A549 (cell line): ENCODE measurements around the gene ERMAP.
"Not testable (repeated sequence)": the region's sequence is repeated elsewhere in the genome, so short reads cannot be mapped to it uniquely, and the experiment has no call there.

Source experiments
- BCL3 ChIP-seq: fragments of >200 bp; sonication (Bioruptor Twin); formaldehyde crosslinking; IDR thresholded peaks from 3 replicates; pipeline ENCODE4 v1.6.1; 2016
- BHLHE40 ChIP-seq: IDR thresholded peaks from 2 replicates; pipeline ENCODE4 v1.6.1; 2012; ENCODE audit warnings: low read depth, low read length, inconsistent platforms
- CEBPB ChIP-seq, 2 experiments: fragments of >200 bp in 1 of 2; sonication (Bioruptor Twin) in 1 of 2; formaldehyde crosslinking in 1 of 2; IDR thresholded peaks; 2 replicates each; pipeline ENCODE4 v1.6.1; 2012 to 2016
- CHD2 ChIP-seq: fragments of 150-350 bp; IDR thresholded peaks from 2 replicates; pipeline ENCODE4 v1.6.1; 2014; ENCODE audit warnings: low read length; ENCODE audit not compliant: partially characterized antibody
- CTCF ChIP-seq: fragments of >200 bp; sonication (Bioruptor Twin); formaldehyde crosslinking; IDR thresholded peaks from 3 replicates; pipeline ENCODE4 v1.5.1; 2016
- EP300 ChIP-seq, 2 experiments: fragments of >200 bp; sonication (Bioruptor Twin); formaldehyde crosslinking; IDR thresholded peaks; 2 replicates in 1 of 2; 3 replicates in 1 of 2; pipeline ENCODE4 v1.6.1; 2016 to 2017
- HOXA7 ChIP-seq: fragments of 250-450 bp; sonication (Bioruptor Pico); IDR thresholded peaks from 2 replicates; pipeline ENCODE4 v1.5.0; 2020; ENCODE audit warnings: mild to moderate bottlenecking, moderate library complexity
- JUN ChIP-seq, 2 experiments: fragments of >200 bp; sonication (Bioruptor Twin); formaldehyde crosslinking; IDR thresholded peaks; 2 replicates in 1 of 2; 3 replicates in 1 of 2; pipeline ENCODE4 v1.6.1; 2016 to 2017
- MAFK ChIP-seq: fragments of 450-650 bp; IDR thresholded peaks from 2 replicates; pipeline ENCODE4 v1.6.1; 2014; ENCODE audit not compliant: partially characterized antibody
- MYC ChIP-seq: IDR thresholded peaks from 2 replicates; pipeline ENCODE4 v1.6.1; 2012; ENCODE audit warnings: mild to moderate bottlenecking, inconsistent platforms, low read length, improper control_type of control experiment, borderline replicate concordance
- POLR2A ChIP-seq: IDR thresholded peaks from 2 replicates; pipeline ENCODE4 v1.6.1; 2012; ENCODE audit warnings: mild to moderate bottlenecking, low read length
- RAD21 ChIP-seq, 2 experiments: fragments of >200 bp in 1 of 2; sonication (Bioruptor Twin) in 1 of 2; formaldehyde crosslinking in 1 of 2; IDR thresholded peaks in 1 of 2; conservative IDR thresholded peaks in 1 of 2; 2 replicates in 1 of 2; 3 replicates in 1 of 2; pipeline ENCODE4 v1.6.1; 2012 to 2018; ENCODE audit warnings: inconsistent platforms in 1 of 2
- REST ChIP-seq: fragments of 200-600 bp; sonication (generic); IDR thresholded peaks from 2 replicates; pipeline ENCODE4 v1.6.1; 2016; ENCODE audit warnings: antibody characterized with exemption, mild to moderate bottlenecking, moderate library complexity

DNA sequence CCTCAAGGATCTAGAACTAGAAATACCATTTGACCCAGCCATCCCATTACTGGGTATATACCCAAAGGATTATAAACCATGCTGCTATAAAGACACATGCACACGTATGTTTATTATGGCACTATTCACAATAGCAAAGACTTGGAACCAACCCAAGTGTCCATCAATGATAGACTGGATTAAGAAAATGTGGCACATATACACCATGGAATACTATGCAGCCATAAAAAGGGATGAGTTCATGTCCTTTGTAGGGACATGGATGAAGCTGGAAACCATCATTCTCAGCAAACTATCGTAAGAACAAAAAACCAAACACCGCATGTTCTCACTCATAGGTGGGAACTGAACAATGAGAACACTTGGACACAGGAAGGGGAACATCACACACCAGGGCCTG lies 2.1 kb upstream of the ERMAP start:
- not testable (repeated sequence) for TF ChIP-seq MAFK; HOXA7; REST; EP300 (IDR thresholded peaks at IDR 0.05); BCL3; CTCF; JUN (IDR thresholded peaks at IDR 0.05); POLR2A; CEBPB (IDR thresholded peaks at IDR 0.05); RAD21 (conservative IDR thresholded peaks at IDR 0.05 in 1 of 2, IDR thresholded peaks at IDR 0.05 in 1 of 2); CHD2; MYC; BHLHE40
